ENCODE data around the gene BEND6.

The BEND6 gene

DNA sequence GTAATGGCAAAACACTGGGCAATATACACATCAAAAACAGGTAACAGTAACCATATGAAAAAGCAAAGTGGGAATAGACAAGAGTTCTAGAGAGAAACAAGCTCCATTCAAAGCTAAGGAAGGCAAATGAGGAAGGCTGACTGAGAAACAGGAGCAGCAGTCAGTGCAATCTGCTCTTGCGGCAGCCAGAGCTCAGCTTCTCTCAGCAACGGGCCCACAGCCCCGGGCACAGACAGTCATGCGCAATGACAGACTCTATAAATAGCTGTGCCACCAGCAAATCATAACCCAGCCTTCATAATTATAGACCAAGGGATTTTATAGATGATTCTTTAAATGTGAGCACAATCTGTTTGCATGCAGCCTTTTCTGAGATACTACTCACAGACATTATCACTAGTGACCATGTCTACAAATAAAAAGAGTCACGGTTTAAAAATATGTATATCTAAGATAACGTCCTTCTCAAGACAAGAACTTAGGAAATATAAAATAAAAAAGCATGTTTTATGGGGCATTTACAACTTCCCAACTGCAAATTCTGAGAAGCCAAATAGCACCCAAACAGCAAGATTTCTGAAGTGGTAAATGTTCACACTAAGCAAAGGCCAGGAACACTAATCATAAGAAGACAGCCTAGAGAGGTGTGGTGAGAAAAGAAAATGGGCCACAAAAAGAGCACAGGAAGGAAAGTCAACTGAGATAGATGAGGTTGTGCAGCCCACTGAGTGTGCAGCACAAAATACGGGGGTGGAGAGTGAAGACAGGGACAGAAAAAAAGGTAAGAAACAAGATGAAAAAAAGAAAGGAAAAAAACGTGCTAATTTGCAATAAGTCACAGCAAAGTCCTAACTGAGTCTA lies 39.9 kb upstream of the BEND6 start:
- Histone ChIP-seq H3K27me3 (ENCODE audit: insufficient read depth, low read length, poor library complexity, severe bottlenecking) (no peaks in the 10 kb centered on the region), H3K9ac (ENCODE audit: low read depth, low read length, poor library complexity, severe bottlenecking) (peak overlapping the region; percentile 89), H4K20me1 (ENCODE audit: insufficient read depth, low read length, poor library complexity, severe bottlenecking) (no peaks in the 10 kb centered on the region), H3K36me3 (ENCODE audit: insufficient read depth, low read length) (no peaks in the 10 kb centered on the region), H2AFZ (ENCODE audit: low read length) (no peak overlapping the region), H3K4me1 (ENCODE audit: insufficient read depth, low read length, poor library complexity, severe bottlenecking) (peaks cover 67% of the 10 kb centered on the region), H3F3A (ENCODE audit: low read depth) (peaks cover 26% of the 10 kb centered on the region), H3K9me3 (ENCODE audit: insufficient read depth, low read depth, low read length) (no peaks in the 10 kb centered on the region), H3K9me2 (replicated peaks; ENCODE audit: low read depth, low read length) (no peaks in the 10 kb centered on the region), H3K4me3 (ENCODE audit: low read length, poor library complexity, severe bottlenecking) (peak overlapping the region; percentile 67), H3K4me2 (ENCODE audit: low read depth, low read length, poor library complexity, severe bottlenecking) (peak overlapping the region; percentile 86), H3K79me2 (ENCODE audit: insufficient read depth, low read length) (peaks cover 25% of the 10 kb centered on the region; the same call in 1 of the 2 replicates)
- TF ChIP-seq, protein P1, sequence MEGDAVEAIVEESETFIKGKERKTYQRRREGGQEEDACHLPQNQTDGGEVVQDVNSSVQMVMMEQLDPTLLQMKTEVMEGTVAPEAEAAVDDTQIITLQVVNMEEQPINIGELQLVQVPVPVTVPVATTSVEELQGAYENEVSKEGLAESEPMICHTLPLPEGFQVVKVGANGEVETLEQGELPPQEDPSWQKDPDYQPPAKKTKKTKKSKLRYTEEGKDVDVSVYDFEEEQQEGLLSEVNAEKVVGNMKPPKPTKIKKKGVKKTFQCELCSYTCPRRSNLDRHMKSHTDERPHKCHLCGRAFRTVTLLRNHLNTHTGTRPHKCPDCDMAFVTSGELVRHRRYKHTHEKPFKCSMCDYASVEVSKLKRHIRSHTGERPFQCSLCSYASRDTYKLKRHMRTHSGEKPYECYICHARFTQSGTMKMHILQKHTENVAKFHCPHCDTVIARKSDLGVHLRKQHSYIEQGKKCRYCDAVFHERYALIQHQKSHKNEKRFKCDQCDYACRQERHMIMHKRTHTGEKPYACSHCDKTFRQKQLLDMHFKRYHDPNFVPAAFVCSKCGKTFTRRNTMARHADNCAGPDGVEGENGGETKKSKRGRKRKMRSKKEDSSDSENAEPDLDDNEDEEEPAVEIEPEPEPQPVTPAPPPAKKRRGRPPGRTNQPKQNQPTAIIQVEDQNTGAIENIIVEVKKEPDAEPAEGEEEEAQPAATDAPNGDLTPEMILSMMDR (conservative IDR thresholded peaks at IDR 0.05; ENCODE audit: low read length) = no peak
- peak; percentile 94 for TF ChIP-seq EZH2phosphoT487 (IDR thresholded peaks at IDR 0.05; ENCODE audit: borderline replicate concordance)

DNA sequence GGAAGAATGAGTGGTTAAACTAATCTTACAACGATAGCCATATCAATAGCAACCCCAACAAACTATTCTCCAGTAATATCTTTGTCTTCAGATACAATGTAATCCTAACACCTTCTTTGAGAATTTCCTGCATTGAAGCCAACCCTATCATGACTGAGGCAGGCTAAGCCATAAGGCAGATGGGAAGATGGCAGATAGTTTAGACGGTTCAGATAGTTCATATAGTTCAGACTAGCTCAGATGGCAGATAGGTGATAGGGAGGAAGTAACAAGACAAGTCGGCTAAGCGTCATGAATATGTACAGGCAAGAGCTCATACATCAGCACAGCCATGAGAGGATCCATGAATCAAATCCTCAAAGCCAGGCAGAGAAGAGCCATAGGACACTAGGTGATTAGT lies 39.1 kb upstream of the BEND6 start:
- Histone ChIP-seq H3K9me2 (replicated peaks; ENCODE audit: low read depth, low read length) (no peaks in the 10 kb centered on the region), H3K9me3 (ENCODE audit: insufficient read depth, low read depth, low read length) (no peaks in the 10 kb centered on the region), H2AFZ (ENCODE audit: low read length) (no peak overlapping the region), H3F3A (ENCODE audit: low read depth) (peaks cover 26% of the 10 kb centered on the region), H3K4me1 (ENCODE audit: insufficient read depth, low read length, poor library complexity, severe bottlenecking) (peaks cover 69% of the 10 kb centered on the region), H4K20me1 (ENCODE audit: insufficient read depth, low read length, poor library complexity, severe bottlenecking) (no peaks in the 10 kb centered on the region), H3K79me2 (ENCODE audit: insufficient read depth, low read length) (peaks cover 25% of the 10 kb centered on the region; the same call in 1 of the 2 replicates), H3K9ac (ENCODE audit: low read depth, low read length, poor library complexity, severe bottlenecking) (peak overlapping the region; percentile 74), H3K36me3 (ENCODE audit: insufficient read depth, low read length) (no peaks in the 10 kb centered on the region), H3K4me2 (ENCODE audit: low read depth, low read length, poor library complexity, severe bottlenecking) (peak overlapping the region; percentile 86), H3K27me3 (ENCODE audit: insufficient read depth, low read length, poor library complexity, severe bottlenecking) (no peaks in the 10 kb centered on the region), H3K4me3 (ENCODE audit: low read length, poor library complexity, severe bottlenecking) (peak overlapping the region; percentile 51)
- TF ChIP-seq, protein P1 (conservative IDR thresholded peaks at IDR 0.05; ENCODE audit: low read length) = no peak
- no peak for TF ChIP-seq EZH2phosphoT487 (IDR thresholded peaks at IDR 0.05; ENCODE audit: borderline replicate concordance)

DNA sequence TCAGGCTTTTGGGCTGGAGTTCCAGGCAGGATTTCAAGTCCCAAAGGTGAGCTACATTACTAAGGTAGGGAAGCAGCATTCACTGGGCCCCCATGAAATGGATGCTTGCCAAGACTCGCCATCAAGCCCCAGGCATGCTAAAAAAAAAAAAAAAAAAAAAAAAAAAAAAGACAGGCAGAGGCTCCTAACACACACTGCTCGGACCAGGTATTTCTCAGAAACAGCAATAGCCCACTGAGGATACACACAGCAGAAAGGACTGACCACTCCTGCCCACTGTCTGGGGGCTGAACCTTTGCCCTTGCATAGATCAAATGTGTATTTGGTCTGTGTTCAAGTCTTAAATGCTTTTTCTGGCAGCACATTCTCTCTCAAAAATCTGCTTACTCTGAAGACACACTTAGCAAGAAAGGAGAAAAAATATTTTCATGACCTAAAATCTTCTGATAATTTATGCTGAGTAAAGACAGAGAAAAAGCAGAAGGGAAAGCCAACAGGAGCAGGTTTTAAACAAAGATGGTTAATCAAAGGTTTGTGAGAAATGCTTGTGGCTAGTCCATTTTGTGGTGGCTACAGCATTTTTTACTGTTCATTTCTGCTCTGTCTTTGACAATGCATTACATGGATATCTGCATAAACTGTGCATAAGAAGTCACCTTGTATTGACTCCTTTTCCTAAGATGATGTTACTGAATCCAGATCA lies 37.9 kb upstream of the BEND6 start:
- Histone ChIP-seq H3K4me1 (ENCODE audit: insufficient read depth, low read length, poor library complexity, severe bottlenecking) (peaks cover 68% of the 10 kb centered on the region), H2AFZ (ENCODE audit: low read length) (no peak overlapping the region), H3K27me3 (ENCODE audit: insufficient read depth, low read length, poor library complexity, severe bottlenecking) (no peaks in the 10 kb centered on the region), H3K4me3 (ENCODE audit: low read length, poor library complexity, severe bottlenecking) (no peak overlapping the region), H3K9me2 (replicated peaks; ENCODE audit: low read depth, low read length) (no peaks in the 10 kb centered on the region), H3K36me3 (ENCODE audit: insufficient read depth, low read length) (no peaks in the 10 kb centered on the region), H3K9ac (ENCODE audit: low read depth, low read length, poor library complexity, severe bottlenecking) (peak overlapping the region; percentile 74), H3K4me2 (ENCODE audit: low read depth, low read length, poor library complexity, severe bottlenecking) (peak overlapping the region; percentile 19), H3F3A (ENCODE audit: low read depth) (peaks cover 26% of the 10 kb centered on the region), H3K79me2 (ENCODE audit: insufficient read depth, low read length) (peaks cover 13% of the 10 kb centered on the region; the same call in 1 of the 2 replicates), H4K20me1 (ENCODE audit: insufficient read depth, low read length, poor library complexity, severe bottlenecking) (no peaks in the 10 kb centered on the region), H3K9me3 (ENCODE audit: insufficient read depth, low read depth, low read length) (no peaks in the 10 kb centered on the region)
- TF ChIP-seq, protein P1 (conservative IDR thresholded peaks at IDR 0.05; ENCODE audit: low read length) = no peak
- TF ChIP-seq EZH2phosphoT487 (IDR thresholded peaks at IDR 0.05; ENCODE audit: borderline replicate concordance) = no peak
